Fibroblast of villous mesenchyme (primary cell): ENCODE measurements around the gene HK2. TPM values are rescaled to one million over a fixed set of nuclear protein-coding genes. Genes with fewer than 3 reads are reported as not detected.
"Not testable (repeated sequence)": the region's sequence is repeated elsewhere in the genome, so short reads cannot be mapped to it uniquely, and the experiment has no call there.

Source experiments
- DNase-seq: peaks from one replicate; pipeline ENCODE4 v3.0.0-alpha.2; 2010; ENCODE audit warnings: low read depth
- H3K4me3 ChIP-seq: 2 replicates; pipeline ENCODE4 v1.5.1; 2011; ENCODE audit warnings: low read depth, mild to moderate bottlenecking, low read length
- total RNA-seq: library from RNA; depleted of rRNA; stranded (reverse); fragments of >200 nt; gene quantifications from 2 replicates; pipeline ENCODE4 v1.2.3, GENCODE V29; 2012
- TF ChIP-seq, protein P1 (sequence below): IDR thresholded peaks from 2 replicates; pipeline ENCODE4 v1.5.1; 2012; ENCODE audit warnings: low read depth, mild to moderate bottlenecking, low read length; ENCODE audit not compliant: insufficient read depth

HK2 gene
- total RNA-seq: 15.1 and 31.2 TPM in 2 replicates

DNA sequence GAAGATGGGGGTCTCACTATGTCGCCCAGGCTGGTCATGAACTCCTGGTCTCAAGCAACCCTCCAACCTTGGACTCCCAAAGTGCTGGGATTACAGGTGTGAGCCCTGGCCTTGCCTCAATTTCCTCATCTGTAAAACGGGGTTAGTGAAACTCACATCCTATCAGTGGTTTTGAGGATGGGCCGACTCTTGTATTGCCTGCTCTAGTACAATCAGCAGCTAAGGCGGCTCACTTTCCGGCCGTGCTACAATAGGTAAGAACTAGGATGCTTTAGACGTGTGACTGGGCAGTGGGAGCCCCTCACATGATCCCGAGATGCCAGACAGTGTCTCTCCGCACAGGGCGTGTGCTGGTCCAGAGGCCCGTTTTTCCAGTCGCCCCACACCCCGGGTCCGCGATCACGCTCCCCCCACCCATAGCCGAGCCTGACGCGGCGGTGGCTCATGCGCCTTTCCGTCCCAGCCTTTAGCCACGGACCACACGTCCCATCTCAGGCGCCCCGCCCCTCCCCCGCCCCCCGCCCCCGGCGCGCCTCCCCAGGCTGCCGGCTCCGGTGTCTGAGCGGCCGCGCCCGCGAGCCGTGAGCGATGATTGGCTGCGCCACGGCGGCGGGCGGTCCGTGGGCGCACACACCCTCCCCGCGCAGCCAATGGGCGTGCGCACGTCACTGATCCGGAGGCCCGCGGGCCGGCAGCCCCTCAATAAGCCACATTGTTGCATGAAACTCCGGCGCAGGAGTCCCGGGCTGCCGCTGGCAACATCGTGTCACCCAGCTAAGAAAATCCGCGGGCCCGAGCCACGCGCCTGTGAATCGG lies at the start of gene HK2:
TSS of gene HK2 (plus strand) at position 710 of the 816 bp plus-strand sequence. CDS start 454 bp downstream, outside the sequence.
- peak; percentile 91 for DNase-seq
- TF ChIP-seq, protein P1, sequence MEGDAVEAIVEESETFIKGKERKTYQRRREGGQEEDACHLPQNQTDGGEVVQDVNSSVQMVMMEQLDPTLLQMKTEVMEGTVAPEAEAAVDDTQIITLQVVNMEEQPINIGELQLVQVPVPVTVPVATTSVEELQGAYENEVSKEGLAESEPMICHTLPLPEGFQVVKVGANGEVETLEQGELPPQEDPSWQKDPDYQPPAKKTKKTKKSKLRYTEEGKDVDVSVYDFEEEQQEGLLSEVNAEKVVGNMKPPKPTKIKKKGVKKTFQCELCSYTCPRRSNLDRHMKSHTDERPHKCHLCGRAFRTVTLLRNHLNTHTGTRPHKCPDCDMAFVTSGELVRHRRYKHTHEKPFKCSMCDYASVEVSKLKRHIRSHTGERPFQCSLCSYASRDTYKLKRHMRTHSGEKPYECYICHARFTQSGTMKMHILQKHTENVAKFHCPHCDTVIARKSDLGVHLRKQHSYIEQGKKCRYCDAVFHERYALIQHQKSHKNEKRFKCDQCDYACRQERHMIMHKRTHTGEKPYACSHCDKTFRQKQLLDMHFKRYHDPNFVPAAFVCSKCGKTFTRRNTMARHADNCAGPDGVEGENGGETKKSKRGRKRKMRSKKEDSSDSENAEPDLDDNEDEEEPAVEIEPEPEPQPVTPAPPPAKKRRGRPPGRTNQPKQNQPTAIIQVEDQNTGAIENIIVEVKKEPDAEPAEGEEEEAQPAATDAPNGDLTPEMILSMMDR: no peak
- peak within 1 kb of the TSS; percentile 90 for H3K4me3 ChIP-seq

DNA sequence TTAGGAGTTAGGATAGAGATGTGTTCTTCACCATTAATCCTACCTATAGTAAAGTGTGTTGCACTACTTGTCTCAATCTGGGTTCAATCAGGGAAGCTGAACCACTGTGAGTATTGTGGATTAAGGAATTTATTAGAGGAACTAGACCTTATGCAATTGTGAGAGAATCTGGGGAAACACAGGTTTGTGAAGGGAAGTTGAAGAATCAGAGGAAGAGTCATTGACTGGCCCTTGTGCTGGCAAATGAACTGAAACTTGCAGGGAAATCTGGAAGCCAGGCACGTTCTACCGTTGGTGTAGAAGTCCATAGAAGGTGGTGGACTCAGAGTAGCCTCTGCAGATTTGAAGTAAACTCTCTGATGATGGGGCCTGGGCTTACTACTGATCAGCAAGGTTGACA lies 44.7 kb upstream of the HK2 start:
- TF ChIP-seq, protein P1: no peak
- DNase-seq: no peak
- no peak overlapping the region for H3K4me3 ChIP-seq

DNA sequence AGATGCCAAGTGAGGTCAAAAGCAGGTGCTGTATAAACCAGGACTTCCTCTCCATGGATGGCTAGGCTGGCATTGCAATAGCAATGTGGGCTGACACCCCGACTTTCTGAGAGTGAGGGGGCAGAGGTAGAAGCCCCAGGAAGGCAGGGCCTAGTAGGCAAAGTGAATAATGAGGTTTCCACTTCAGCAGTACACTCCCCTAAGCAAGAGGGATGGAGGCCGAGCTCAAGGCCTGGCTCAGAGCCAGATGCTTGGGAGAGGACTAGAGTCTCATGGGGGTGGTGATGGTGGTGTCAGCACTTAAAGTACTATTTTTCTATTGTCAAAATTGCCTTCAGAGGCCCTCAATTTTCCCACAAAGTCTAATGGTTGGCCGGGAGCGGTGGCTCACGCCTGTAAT lies 41.6 kb upstream of the HK2 start:
- DNase-seq: no peak
- no peak overlapping the region for H3K4me3 ChIP-seq
- TF ChIP-seq, protein P1: no peak

DNA sequence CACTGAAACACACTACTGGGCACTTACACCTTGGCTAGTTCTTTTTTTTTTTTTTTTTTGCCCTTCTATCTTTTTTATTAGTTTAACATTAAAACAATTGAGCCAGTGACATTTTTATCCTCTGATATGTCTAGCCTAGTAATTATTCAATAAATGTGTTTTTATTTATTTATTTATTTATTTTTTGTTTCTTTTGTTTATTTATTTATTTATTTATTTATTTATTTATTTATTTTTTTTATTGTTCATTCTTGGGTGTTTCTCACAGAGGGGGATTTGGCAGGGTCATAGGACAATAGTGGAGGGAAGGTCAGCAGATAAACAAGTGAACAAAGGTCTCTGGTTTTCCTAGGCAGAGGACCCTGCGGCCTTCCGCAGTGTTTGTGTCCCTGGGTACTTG lies 39.0 kb upstream of the HK2 start:
- not testable (repeated sequence) for DNase-seq, H3K4me3 ChIP-seq

DNA sequence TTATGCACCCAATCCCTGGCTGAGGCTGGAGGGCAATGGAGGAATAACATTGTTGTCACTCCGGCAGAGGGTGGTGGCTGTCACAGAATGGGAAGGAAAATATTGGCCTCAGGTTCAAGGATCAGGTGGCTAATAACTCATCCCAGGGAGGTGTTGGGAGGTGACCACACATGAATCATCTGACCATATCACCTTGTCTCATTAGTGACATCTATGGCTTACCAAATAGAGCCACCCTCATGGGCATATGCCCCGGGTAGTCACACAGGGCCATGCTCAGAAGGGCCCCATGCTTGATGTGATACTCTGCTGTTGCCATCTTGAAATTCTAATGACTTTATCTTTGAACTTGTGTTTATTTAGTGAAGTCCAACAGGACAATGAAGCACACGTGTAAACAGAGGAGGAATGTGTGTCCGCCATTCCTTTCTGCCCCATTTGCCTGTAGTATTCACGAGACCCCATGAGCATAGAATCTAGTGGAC lies 27.5 kb upstream of the HK2 start:
- no peak overlapping the region for H3K4me3 ChIP-seq
- DNase-seq: no peak
- TF ChIP-seq, protein P1: no peak

DNA sequence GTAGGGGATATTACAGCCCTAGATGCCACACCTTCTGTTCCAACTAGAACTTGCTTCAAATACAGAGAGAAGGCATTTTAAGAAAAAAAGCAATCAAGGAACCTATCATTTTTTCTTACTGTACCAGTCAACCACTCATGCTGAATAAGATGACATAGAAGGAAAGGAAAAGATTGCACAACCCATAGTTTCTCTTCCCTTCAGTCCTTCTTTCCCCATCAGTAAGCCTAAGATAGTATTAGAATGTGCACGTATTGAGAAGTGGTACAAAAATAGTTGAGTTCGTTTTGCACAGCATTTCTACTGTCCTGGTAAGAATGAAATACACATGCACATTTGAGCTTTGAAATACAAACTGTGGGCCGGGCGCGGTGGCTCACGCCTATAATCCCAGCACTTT lies 27.0 kb upstream of the HK2 start:
- DNase-seq: no peak
- no peak overlapping the region for H3K4me3 ChIP-seq
- TF ChIP-seq, protein P1: no peak

DNA sequence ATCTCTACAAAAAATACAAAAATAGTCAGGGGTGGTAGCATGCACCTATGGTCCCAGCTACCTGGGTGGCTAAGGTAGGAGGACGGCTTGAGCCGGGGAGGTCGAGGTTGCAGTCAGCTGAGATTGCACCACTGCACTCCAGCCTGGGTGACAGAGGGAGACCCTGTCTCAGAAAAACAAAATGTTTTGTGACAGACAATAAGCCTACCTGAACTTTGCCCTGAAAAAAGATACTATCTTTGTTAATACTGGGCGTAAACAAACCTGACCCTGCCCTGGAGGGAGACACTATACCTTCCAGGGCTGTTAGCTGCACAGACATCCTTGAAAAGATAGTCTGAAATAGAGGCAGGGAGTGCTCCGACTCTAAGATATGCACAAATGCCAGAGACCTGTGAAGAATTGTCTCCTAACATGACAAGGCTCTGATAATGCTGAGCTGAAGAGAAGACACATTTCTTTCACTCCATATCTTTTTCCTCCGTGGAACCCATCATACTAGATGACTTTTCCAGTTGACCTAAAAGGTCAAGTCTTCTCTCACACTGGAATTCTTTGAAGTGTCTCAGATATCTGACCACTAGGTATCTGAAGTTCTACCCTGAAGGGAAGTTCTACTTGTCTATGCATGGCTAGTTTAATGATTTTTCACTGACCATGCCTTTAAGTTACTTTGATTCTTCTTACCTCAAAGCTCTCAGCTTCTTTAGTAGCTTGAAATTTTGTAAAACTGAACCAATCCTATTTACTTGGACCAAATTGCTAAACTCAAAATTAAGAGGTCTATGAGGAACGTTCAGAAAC lies 20.9 kb upstream of the HK2 start:
- no peak for DNase-seq

More for the DNA sequence above, 20.9 kb upstream of the HK2 start:
- no peak overlapping the region for H3K4me3 ChIP-seq
- TF ChIP-seq, protein P1: no peak
